Lung (tissue), 12 donors: ENCODE results near the gene SNRPD1. TPM values are rescaled to one million over a fixed set of nuclear protein-coding genes. Genes with fewer than 3 reads are reported as not detected.

Source experiments
- ATAC-seq: fragments of 200-7000 bp; cut with Tn5 transposase; one replicate; pipeline ENCODE4 v1.9.1; 2020; ENCODE audit warnings: moderate number of reproducible peaks; ENCODE audit not compliant: insufficient read depth, low FRiP score
- DNase-seq, 3 donors: peaks; one replicate each; pipeline ENCODE4 v3.0.0-alpha.2; 2013 to 2017
- H3K27ac ChIP-seq, 2 donors: one replicate each; pipeline ENCODE4 v1.5.1; 2013; ENCODE audit warnings: mild to moderate bottlenecking in 2 of 2, moderate library complexity in 2 of 2, control low read depth in 1 of 2, inconsistent platforms in 1 of 2, low read depth in 1 of 2, low read length in 1 of 2
- H3K27me3 ChIP-seq, 3 donors: one replicate each; pipeline ENCODE4 v1.5.1; 2013; ENCODE audit warnings: low read length in 2 of 3; ENCODE audit not compliant: control insufficient read depth in 3 of 3, insufficient read depth in 3 of 3
- H3K36me3 ChIP-seq, 4 donors: one replicate each; pipeline ENCODE4 v1.5.1; 2013; ENCODE audit warnings: low read length in 4 of 4, mild to moderate bottlenecking in 1 of 4, moderate library complexity in 1 of 4; ENCODE audit not compliant: control insufficient read depth in 4 of 4, insufficient read depth in 4 of 4
- H3K4me1 ChIP-seq, 5 donors: one replicate each; pipeline ENCODE4 v1.5.1; 2013; ENCODE audit warnings: low read length in 5 of 5, mild to moderate bottlenecking in 2 of 5, moderate library complexity in 1 of 5; ENCODE audit not compliant: control insufficient read depth in 5 of 5, insufficient read depth in 5 of 5
- H3K4me3 ChIP-seq: one replicate; pipeline ENCODE4 v1.5.1; 2013; ENCODE audit warnings: mild to moderate bottlenecking, control low read depth, moderate library complexity
- H3K9ac ChIP-seq, 2 donors: one replicate each; pipeline ENCODE4 v1.5.1; 2013; ENCODE audit warnings: low read length in 2 of 2, control low read depth in 1 of 2; ENCODE audit not compliant: insufficient read depth in 1 of 2
- H3K9me3 ChIP-seq, 4 donors: one replicate each; pipeline ENCODE4 v1.5.1; 2013; ENCODE audit warnings: low read length in 3 of 4, mild to moderate bottlenecking in 1 of 4, moderate library complexity in 1 of 4; ENCODE audit not compliant: control insufficient read depth in 4 of 4, insufficient read depth in 3 of 4
- WGBS, 2 donors: extraction: QIAGEN DNeasy Blood & Tissue Kit; methylation state at CpG; one replicate each; pipeline ENCODE4 v1.1.7; 2013; 5-methylcytosine and 5-hydroxymethylcytosine counted together
- polyA plus RNA-seq, 2 donors: library from polyadenylated mRNA; stranded (reverse); fragments of 200-250 nt; gene quantifications; one replicate each; pipeline ENCODE4 v1.2.1, GENCODE V29; 2013
- total RNA-seq, 2 donors: library from RNA; depleted of rRNA in 1 of 2; stranded (reverse); fragments of >200 nt in 1 of 2; gene quantifications; one replicate each; pipeline ENCODE4 v1.2.1, GENCODE V29; 2014 to 2021
- TF ChIP-seq, protein P1 (sequence below): IDR thresholded peaks from 2 replicates; pipeline ENCODE4 v1.5.1; 2012; ENCODE audit warnings: mild to moderate bottlenecking; ENCODE audit errors: control extremely low read depth, extremely low read depth
- donor health status: control.
- donor health status: control.
- donor health status: Bipolar disorder and iron deficiency.
- donor health status: healthy.
- donor health status: DM: yes; HTN: yes; CAD: no.

Gene SNRPD1
- total and polyA plus RNA-seq, 4 donors = 13.7 to 37.0 (median 21.7) TPM

DNA sequence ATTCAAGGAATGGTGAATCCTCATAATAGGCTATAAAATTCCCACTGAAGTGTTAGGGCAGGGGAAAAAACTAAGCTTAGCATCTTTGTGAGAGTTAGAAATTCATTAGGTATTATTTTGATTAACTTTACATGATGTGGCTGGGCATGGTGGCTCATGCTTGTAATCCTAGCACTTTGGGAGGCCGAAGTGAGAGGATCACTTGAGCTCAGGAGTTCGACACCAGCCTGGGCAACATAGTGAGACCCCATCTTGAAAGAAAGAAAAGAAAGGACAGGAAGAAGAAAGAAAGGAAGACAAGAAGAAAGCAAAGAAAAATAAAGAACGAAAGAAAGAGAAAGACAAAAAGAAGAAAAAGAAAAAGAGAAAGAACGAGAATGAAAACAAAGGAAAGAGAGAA is 40.0 kb downstream of the SNRPD1 start:
- TF ChIP-seq, protein P1, sequence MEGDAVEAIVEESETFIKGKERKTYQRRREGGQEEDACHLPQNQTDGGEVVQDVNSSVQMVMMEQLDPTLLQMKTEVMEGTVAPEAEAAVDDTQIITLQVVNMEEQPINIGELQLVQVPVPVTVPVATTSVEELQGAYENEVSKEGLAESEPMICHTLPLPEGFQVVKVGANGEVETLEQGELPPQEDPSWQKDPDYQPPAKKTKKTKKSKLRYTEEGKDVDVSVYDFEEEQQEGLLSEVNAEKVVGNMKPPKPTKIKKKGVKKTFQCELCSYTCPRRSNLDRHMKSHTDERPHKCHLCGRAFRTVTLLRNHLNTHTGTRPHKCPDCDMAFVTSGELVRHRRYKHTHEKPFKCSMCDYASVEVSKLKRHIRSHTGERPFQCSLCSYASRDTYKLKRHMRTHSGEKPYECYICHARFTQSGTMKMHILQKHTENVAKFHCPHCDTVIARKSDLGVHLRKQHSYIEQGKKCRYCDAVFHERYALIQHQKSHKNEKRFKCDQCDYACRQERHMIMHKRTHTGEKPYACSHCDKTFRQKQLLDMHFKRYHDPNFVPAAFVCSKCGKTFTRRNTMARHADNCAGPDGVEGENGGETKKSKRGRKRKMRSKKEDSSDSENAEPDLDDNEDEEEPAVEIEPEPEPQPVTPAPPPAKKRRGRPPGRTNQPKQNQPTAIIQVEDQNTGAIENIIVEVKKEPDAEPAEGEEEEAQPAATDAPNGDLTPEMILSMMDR = no peak
- ATAC-seq (no peak), DNase-seq (no peak)
- Histone ChIP-seq H3K27ac (no peak overlapping the region), H3K27me3 (no peaks in the 10 kb centered on the region), H3K9me3 (no peaks in the 10 kb centered on the region), H3K4me3 (no peak overlapping the region), H3K9ac (no peak overlapping the region), H3K4me1 (no peaks in the 10 kb centered on the region), H3K36me3 (peaks cover 1 to 4% (median 3%) of the 10 kb centered on the region in 4 donors)
- 97 to 100% methylated on average over 4 of the region's 4 CpGs for WGBS, 2 donors

DNA sequence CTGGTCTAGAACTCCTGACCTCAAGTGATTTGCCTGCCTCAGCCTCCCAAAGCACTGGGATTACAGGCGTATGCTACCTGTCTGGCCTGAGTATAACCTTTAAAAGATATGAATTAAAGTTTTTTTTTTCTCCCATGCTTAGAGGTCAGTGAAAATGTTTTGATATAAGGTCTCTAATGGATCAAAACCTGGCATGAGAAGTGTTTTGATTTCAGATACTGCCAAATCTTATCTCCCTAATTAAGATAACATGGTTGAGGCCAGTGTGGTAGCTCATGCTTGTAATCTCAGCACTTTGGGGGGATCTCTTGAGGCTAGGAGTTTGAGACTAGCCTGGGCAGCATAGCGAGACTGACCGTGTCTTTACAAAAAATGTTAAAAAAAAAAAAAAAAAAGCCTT is 41.2 kb downstream of the SNRPD1 start:
- Histone ChIP-seq H3K27me3 (no peaks in the 10 kb centered on the region), H3K4me1 (no peaks in the 10 kb centered on the region), H3K27ac (no peak overlapping the region), H3K9ac (no peak overlapping the region), H3K4me3 (no peak overlapping the region), H3K9me3 (no peaks in the 10 kb centered on the region), H3K36me3 (peaks cover 1 to 4% (median 3%) of the 10 kb centered on the region in 4 donors)
- TF ChIP-seq, protein P1 = no peak
- ATAC-seq (no peak), DNase-seq (no peak)
- 92 to 97% methylated on average over 3 of the region's 3 CpGs for WGBS, 2 donors

DNA sequence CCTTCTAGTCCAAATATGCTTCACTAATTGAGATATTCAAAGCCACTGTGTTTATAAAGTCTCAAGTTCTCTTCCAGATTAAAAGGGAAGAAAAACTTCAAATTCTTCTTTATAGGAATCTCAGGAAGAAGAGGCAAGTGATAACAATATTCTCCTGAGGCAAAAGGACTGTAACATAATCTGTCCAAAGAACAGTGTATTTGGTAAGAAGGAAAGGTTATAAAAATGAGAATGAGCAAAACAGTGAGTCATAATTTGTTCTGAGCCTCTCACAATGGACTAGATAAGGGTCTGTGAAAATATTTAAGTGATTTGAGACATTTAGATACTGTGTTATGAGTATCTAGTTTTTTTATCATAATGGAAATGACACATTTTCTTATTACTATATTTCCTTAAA is 44.3 kb downstream of the SNRPD1 start:
- ATAC-seq (no peak), DNase-seq (no peak)
- TF ChIP-seq, protein P1 = no peak
- Histone ChIP-seq H3K4me1 (no peaks in the 10 kb centered on the region), H3K9me3 (no peaks in the 10 kb centered on the region), H3K4me3 (no peak overlapping the region), H3K27me3 (no peaks in the 10 kb centered on the region), H3K9ac (no peak overlapping the region), H3K27ac (no peak overlapping the region), H3K36me3 (peaks cover 1 to 6% (median 2%) of the 10 kb centered on the region in 4 donors)

DNA sequence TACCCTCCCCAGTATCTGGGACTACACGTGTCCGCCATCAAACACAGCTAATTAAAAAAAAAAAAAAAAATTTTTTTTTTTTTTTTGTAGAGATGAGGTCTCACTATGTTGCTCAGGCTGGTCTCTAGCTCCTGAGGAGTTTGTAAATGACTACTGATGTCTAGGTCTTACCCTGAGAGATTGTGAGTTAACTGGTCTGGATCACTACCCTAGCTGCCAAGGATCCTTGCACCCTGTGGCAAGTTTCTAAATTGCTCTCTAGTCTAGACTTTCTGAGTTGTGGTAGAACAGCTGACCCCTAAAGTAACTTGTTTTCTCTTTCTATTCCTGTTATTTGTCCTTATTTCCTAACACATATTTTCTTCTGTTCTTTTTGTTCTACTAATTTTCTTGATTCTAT is 48.0 kb downstream of the SNRPD1 start:
- H3K4me1 ChIP-seq = no peaks in the 10 kb centered on the region
- DNase-seq (no peak), ATAC-seq (no peak)
- H3K27ac ChIP-seq = no peak overlapping the region
- 83 to 96% methylated on average over 2 of the region's 2 CpGs for WGBS, 2 donors
- H3K9me3 ChIP-seq = no peaks in the 10 kb centered on the region
- no peak overlapping the region for H3K4me3 ChIP-seq
- no peaks in the 10 kb centered on the region for H3K27me3 ChIP-seq
- no peak overlapping the region for H3K9ac ChIP-seq
- TF ChIP-seq, protein P1 = no peak
- peaks cover 0 to 5% (median 2%) of the 10 kb centered on the region in 4 donors for H3K36me3 ChIP-seq
